CD4-positive, alpha-beta T cell treated with Interleukin-10 for 1 hour (primary cell): ENCODE measurements around the gene PLXNB1.

ENCODE experiments used
- DNase-seq: peaks from one replicate; pipeline ENCODE4 v3.0.0-alpha.2; 2020

PLXNB1 gene

DNA sequence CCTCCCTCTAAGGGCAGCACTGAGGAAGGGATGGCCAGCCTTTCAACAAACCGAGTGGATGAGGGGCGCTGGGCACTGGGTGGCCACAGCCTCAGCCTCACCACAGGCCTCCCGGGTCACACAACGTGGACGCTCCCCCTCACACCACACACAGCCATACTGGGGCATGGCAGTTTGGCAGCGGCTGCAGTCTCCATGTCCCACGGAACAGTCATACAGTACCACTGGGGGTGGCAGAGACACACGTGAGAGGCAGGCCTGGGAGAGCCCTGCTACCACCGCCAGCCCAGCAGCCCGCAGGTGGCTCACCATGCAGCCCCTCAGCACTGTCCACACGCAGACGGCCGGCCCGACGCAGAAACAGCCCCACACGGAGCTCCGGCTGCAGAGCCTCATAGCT, 11.7 kb downstream of the PLXNB1 start:
- DNase-seq, result no peak

DNA sequence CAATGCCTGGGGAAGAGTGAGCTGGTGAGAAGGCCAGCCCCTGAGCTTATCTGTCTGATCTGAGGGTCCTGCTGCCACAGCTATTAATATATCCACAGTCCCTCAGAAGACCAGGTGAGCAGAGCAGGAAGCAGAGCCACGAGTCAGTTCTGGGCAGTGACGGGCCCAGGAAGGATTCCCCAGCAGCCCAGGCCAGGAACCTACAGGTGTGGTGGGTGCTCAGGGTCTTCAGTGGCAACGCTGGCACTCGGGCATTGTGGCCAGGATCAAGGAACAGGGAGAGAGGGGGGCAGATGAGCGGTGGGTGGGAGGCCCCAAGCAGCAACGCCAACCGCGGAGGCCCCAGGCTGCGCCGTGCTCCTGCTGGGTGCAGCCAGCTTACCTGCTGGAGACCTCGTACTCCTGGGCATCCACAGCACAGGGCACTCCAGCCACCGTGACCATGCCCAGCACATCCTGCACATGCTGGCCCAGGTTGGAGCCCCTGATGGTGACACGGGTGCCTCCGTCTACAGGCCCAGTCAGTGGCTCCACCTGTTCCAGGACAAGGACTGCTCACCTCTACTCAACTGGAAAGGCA, 12.3 kb downstream of the PLXNB1 start:
- DNase-seq, result no peak

DNA sequence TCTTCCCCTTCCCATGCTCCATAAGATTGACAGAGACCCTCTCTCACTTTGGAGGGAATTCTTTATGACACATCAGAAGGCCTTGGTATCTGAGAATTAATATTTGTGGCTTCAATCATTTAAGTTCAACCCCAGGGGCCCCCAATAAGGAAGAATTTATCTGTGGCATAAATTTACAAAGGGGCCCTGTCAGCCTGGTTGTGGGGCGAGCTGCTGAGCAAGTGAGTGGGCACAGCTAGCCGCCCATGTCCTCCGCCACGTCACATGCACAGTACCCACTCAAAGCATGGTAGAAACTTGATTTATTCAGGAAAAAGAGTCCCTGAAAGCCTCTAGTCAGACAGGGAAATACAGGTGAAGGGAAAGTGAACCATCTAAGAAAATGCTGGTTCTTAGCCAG, 13.3 kb downstream of the PLXNB1 start:
- DNase-seq, result no peak

DNA sequence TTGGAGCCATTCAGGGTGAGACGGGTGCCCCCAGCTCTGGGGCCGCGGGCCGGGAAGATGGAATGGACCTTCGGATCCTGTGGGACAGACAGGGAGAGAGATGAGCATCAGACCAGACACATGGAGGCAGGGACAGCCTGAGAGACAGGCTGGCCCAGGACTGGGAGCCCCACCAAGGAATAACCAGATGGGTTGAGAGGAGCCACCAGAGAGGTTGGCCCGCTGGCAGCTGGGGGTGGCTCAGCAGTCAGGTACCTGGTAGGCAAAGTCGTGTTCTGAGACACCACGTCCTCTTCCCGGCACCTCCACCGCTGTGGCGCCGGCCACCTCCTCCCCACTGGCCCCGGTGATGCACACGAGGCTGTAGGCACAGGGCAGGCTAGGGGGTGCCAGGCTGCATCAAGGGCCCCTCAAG, 13.8 kb downstream of the PLXNB1 start:
- DNase-seq, result no peak

DNA sequence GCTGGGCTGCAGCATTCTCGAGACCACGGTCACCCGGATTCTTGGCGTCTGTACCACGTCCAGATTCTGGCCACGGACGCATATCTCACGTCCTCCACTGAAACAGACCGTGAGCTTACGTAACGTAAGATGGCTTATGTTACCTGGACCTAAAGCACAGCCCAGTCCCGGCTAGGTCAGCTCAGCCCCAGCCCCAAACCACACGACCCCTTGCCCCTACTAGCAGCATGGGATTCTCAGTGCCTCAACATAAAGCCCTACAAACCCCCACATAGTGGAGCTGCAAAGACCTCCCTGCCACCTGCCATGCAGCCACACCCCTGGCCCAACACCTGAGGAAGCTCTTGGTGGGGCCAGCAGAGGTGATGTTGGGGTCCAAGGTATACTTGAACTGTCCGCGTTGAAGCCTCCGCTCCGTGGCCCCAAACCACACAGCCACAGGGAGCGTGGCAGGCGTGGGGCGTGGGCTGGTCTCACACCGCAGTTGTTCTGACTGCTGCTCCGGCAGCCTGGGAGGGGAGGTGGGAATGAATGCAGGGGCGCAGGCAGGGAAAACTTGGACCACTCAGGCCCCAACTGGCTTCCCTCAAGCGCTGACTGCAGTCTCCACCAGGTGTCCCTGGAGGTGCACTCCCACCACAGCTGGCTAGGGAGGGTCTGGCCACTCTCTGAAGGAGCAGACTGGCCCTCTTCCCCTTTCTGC, 14.5 kb downstream of the PLXNB1 start:
- no peak for DNase-seq

DNA sequence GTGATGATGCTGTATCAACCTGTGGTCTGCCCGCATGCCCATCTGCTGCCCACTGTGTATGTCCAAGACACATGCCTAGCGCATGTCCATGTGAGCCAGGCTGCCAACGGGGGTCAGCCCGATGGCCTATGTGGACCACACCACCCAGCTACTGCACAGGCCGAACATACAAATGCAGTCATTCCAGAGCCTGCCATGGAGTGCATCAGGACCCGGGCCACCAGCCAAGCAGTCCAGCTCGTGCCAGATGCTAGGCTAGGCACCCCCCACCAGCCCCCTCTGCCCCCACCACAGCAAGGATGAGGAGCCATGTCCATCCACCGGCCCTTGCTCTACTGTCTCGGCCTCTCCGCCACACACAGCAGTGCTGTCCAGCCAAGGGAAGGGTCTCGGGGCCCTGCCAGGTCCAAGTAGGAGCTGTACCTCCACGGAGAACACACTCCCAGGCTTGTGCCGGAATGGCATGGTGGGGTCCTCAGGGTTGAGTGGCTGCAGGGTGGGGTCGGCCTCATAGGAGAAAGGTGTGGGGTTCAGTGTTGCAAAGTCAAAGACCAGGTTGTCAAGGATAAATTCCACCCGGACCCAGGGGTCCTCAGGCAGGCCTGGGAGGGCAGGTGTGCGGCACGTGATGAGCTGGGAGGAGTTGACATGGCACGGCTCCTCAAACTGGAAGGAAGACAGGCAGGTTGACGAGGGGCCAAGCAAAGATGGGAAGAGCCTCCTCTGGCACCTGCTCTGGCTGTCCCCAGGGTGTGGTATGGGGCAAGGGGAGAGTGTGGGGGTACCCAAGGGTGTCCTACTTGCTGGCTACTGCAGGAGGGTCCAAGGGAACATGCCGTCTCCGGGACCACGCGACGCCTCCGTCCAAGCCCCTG, 15.3 kb downstream of the PLXNB1 start:
- no peak for DNase-seq

DNA sequence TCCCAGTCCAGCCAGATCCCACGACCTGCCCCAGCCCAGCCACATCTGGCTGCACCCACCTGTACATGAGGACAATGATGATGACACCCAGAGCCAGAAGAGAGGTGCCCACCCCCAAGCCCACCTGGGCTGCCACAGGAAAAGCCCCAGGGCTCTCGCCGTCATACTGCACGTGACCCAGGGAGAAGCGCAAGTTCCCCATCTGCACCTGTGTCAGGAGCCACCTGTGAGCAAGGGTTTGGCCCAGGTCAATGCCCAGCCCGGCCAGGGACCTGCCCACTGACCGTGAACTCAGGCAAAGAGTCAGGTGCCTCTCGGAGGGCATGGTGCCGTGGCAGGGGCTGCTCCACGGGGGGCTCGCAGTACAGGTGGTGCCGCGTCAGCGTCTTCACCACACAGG, 16.3 kb downstream of the PLXNB1 start:
- DNase-seq, result no peak

DNA sequence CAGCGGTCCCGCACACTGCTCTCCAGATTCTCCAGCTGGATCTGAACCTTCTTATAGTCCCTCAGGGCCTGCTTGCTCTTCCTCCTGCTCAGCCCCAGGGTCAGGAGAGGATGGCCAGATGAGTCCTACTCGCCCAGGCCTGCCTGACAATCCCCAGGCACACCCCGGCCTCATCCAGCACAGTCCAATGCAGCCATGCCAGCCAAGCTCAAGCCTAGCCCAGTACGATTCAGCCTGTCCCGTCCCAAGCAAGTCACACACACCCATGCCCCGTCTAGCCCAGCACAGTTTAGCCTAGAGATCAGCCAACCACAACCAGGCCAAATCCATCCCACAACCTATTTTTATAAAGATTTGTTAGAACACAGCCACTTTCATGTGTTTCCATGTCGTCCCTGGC, 16.8 kb downstream of the PLXNB1 start:
- DNase-seq, result no peak

DNA sequence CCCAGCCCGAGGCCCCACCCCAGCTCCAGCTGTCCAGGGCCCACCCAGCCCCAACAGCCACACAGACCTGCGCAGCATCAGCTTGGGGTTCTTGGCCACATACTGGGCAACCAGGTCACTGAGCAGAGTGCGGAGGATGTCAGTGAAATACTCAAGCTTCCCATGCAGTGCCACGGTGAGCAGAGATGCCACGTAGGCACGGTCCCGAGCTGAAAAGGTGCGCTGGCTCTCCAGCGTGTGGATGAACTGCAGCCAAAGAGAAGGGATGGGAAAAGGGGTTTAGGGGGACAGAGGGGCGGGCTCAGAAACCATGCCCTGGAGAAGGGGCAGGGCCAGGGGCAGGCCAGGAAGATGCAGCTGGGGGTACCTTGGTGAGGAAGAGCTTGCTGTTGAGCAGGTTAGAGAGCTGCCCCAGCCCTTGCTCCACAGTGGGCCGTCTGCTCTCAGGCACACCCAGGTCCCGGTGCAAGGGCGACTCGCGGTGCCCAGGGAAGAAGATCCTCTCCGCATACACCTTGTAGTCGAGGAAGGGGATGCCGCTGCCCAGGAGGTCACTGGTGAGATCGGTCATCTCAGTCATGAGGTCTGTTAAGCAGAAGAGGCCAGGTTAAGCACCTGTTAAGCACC, 17.4 kb downstream of the PLXNB1 start:
- DNase-seq, result no peak

DNA sequence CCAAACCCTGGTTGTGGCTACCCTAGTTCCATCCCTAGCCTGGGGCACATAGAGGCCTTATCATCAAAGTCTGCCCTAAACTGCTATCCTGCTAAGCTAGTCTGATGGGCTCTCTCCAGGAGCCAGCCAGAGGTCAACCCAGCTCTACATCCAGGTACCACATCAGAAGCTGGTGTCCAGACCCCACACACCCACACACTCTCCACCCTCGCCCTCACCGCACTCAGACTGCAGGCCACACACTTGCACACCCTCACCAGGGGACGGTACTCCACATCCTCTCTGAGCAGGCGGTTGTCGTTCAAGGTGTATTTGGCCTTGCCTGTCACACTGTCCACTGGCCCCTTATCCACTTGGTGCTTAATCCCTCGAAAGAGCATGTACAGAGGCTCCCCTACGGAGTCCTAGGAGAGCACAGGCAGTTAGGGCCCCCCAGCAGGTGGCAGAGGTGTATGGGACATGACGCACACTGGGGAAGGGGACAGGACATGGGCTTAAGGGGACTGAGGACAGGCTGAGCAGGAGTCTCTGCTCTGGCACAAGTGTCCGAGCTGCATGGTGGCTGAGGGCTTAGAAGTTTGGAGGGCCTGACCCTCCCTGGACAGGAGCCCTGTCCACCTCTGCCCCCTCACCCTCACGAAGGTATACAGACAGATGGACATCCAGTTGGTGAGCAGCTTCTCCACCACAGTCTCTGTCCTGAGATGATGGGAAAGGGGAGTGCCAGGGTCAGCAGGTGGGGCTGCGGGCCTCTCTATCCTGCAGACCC, 18.1 kb downstream of the PLXNB1 start:
- no peak for DNase-seq

DNA sequence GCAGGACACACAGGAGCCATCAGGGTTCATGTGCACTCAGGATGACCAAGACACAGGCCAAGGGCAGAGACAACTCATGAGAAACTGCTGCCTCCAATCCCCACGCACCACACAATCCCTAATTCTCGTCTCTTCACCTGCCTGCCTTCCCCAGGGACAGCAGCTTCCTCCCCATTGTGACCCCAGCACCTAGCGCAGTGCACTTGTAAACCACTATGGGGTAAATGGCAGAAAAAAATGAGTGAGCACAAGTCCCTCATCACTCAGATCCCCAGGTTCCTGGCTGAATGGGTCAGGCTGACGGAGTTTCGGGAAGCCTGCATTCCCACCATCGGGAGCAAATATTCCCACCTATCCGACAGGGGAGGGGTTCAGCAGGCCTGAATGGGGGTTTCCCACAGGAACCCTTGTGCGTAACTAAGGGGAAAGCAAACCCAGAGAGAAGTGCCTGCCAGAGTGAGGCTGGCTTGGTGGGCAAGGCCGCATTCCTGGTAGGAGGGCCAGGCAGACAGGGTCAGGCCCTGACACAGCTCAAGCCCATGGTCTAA, 18.8 kb downstream of the PLXNB1 start:
- DNase-seq, result no peak

DNA sequence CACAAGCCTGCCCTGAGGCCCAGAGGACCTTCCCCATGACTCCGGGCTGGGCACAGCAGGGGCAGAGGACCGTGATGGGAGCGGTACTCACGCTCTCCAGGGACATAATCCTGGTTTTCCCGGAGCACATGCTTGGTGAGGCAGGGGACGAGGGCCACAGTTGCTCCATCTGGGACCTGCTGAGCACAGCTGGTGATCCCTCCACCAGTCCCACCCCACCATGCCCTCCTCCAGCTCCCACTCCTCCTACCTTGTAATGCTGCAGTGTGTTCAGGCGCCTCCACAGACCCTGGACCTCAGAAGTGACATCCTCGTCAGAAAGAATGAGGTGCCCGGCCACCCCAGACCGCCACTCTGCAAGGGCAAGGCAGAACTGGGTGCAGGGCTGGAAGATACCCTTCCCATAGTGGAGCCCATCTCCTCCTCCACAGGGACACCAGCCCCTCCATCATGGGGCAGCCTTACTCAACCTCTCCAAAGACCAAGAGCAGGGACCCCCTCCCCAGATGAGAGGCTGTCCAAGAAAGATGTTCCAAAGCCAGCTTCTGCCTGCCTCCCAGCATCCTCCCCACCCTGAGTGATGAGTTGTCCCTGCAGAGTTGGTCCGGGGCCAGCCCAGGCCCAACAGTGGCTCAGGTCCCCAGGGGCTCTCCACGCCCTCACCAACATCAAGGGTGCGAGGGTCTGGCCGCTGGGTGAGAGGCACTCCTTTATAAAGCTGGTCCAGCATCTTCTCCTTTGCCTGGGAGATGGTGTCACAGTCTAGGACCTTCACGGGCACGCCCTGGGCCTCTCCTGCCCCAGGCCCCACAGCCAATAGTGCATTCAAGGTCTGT, 19.5 kb downstream of the PLXNB1 start:
- no peak for DNase-seq

DNA sequence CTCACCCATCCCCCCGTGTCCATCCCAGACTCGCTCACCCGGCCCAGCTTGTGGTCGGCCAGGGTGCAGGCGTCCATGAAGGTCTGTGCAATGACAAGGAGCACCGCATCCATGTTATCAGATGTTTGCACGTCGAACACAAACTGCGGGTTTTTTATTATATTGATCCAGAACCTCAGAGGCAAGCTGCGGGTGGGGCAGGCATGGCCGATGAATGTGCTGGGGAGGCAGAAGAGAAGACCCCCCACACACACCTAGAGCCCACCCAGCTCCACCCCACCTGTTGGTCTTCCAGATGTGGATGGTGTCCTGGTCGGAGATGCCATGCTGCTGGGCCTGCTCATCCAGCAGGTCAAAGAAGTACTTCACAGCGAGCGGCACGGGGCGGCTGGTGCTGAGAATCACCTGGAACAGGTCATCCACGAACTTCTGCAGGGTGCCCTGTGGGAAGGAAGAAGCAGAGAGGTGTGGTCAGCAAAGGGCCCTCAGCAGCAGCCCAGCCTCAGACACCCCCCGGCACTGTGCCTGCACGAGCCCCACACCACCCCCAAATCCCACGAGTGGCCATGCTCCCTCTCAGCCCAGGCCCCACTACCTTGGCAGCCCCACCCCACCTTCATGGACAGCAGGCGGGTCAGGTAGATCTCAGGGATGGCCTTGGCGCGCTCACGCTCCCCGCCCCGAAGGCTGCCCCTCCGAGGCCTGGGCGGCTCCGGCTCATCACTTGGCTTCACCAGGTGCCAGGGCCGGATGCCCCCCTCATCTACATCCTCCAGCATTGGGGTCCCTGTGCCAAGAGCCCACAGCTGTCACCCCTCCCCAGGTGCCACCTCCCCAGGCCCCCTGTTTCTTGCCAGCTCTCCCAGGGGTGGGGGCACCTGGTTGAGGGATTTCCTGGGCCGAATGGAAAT, 20.3 kb downstream of the PLXNB1 start:
- no peak for DNase-seq

DNA sequence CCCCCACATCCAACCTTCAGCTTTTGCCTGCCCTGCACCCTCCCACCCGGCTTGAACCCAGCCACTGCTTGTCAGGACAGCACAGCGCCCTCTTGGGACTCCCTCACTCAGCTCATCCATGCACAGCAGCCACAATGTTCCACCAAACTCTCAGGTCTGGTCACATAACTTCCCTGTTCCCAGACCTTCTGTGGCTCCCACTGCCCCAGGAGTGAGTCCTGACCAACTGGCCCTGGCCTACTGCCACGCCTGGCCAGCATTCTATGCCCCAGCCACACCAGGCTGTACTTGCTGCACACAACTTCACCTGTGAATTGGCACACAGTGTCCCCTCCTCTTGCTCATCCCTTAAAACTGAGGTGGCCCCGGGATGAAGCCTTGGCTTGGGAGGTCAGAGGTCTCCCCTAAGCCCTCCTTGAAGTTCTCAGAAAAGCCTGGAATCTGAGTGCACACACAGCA, 21.0 kb downstream of the PLXNB1 start:
- DNase-seq, result no peak

DNA sequence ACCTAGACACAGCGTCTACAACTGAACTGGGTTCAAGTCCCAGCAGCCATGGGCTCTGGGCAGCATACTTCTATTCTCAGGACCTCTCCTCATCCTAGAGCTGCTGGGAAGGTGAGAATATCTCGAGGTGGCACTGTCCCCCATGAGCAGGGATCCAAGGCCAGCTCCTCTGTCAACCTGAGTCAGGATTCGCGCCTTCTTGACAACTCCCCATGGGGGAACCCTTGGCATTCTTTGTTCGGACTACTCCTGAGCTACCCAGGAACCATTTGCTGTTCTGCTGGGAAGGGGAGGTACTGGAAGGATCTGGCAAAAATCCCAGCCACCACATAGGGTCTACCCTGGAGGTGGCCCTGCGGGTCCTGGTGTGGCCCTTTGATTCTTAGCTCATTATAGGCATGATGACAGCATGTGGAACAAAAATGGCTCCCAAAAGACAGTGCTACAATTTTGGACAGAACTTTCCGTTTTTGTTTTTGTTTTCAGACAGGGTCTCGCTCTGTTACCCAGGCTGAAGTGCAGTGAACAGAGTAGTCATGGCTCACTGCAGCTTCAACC, 22.3 kb downstream of the PLXNB1 start:
- no peak for DNase-seq

DNA sequence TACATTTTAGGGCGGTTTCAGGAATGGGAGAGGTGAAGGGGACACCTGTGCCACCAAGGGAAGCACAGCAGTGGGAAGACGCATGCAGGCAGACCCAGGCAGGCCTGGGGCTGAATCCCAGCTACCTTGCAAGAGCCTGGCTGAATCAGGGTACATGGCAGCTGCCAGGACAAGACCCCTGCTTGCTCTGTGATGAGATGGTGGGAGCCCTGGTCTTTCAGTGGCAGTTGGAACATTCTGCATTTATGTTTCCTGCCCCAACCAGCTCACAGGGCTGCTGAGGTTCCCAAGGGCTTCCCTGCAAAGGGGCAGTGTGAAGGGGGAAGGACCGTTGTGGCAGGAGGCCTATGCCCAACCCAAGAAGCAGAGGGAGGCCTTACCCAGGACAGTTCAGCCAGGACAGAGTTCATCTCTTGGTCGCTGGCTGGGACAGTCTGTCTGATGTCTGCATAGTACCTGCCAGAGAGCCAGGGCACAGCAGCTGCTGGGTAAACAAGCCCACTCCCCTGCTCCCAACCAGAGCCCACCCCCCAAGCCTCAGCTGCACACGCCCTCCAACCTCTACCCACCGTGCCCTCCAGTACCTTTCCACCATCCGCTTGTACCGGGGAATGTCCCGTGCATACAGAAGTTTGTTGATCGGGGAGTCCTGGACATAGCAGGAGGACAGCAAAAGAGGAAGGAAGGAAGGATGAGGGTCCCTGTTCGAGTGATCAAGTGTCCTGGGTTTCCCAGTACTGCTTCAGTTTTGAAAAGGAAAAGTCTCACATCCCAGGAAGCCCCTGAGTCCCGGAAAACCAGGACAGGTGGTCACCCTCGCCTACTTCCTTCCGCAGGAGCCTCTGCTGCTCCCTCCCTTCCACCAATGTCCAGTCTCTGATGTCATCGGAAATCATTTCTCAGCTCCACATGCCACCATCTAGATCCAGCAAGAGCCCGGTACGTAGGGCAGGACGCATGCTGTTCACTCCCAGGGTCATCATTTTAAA, 23.1 kb downstream of the PLXNB1 start:
- DNase-seq, result no peak

DNA sequence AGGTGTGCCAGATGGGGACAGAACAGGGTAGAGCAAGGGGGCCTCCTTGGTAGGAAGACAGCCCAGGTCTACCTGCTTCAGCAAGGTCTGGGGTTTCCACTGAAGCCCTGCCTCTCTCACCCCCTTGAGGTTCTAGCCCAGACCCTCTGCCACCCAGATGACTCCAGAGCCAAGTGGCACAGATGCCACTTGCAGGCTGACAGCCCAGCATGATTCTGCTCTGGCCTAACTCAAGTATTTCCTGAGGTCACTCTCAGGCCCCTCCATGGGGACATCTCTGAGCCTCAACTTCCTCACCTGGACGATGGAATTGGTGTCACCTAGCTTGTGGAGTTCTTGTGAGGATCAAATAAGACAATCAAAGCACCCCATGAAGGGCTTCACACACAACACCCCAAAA, 23.9 kb downstream of the PLXNB1 start:
- DNase-seq, result no peak

DNA sequence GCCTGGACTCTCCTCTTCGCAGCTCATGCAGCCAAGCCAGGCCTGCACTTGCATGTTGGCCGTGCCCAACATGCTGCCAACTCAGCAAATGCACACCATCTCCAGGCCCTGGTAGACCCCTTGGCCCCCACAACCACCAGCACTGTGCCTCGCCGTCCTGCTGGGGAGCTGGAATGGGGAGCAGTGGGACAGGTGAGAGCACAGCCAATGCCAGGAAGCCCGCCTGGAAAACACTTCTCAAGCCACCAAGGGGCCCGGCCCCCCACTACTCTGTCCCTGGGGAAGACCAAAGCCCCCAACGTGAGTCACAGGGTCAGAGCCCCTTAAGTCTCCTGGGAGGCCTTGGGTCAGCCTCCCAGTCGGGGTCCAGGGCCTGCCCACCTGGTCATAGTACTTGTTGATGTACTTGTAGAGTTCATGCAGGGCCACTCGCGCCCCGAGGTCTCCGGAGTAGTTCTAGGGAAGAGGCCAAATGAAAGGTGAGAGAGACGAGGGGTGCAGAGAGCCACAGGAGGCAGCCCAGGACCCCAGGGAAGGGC, 24.5 kb downstream of the PLXNB1 start:
- DNase-seq, result no peak
